Measurements from ENCODE around the gene SNTG2.

SNTG2 gene

DNA sequence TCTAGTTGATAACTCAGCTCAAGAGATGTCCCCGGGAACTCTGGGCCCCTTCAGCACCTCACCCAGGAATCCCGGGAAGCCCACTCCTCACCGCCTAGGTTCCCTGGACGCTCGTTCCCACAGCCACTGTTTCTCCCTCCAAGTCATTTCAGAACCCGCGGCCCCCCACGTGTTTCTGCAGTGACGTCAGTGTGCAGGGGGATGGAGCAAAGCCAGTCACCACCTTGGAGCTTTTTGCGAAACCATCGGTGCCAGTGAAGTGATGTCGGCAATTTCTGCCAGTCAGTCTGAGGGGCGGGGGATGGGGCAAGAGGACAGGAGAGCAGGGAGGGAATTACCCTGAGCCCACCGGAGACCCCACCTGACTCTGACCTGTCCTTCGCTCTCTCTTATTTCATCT is 119.2 kb downstream of the SNTG2 start:
- DNase-seq (ENCODE audit: insufficient read length) (no peak), FAIRE-seq (no peak)
- TF ChIP-seq TAF1 (IDR thresholded peaks at IDR 0.05; ENCODE audit: borderline replicate concordance, low read depth, low read length) = no peak

DNA sequence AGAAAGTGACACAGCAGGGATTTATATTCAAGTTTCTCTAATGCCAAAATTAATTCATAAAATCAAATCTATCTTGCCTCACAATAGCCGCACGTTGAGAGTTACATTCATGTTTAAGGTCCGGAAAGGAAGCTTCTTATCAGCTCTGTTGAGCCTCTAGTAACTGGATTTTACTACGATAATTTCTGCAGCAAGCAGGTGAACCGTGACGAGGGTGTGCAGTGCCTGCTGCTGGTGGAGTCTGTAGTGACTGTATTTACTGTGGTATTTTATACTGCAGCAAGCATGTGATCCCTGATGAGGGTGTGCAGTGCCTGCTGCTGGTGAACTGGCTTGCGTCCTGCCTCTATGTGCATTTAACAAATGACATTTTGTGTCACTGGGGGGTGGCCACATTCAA is 120.0 kb downstream of the SNTG2 start:
- FAIRE-seq (no peak), DNase-seq (ENCODE audit: insufficient read length) (no peak)
- no peak for TF ChIP-seq POLR2A (IDR thresholded peaks at IDR 0.05; ENCODE audit: low read depth, low read length)
- TF ChIP-seq TAF1 (IDR thresholded peaks at IDR 0.05; ENCODE audit: borderline replicate concordance, low read depth, low read length) = no peak
- TF ChIP-seq POLR2AphosphoS5 (IDR thresholded peaks at IDR 0.05; ENCODE audit: low read depth, low read length) = no peak

DNA sequence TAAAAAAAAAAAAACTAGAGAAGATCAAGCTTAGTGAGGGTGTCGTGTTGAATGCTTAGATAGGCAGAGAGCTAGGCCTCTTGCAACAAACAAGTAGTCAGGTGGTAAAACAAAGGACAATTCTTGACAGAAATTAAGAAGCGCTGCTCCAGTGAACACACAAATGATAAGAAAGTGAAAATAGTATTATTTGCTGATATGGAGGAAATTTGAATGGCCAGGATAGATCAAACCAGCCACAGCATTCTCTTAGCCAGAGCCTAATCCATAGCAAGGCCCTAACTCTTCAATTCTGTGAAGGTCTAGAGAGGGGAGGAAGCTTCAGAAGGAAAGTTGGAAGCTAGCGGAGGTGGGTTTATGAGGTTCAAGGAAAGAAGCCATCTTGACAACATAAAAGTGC is 121.0 kb downstream of the SNTG2 start:
- no peak for DNase-seq (ENCODE audit: insufficient read length)
- FAIRE-seq = no peak
- TF ChIP-seq POLR2A (IDR thresholded peaks at IDR 0.05; ENCODE audit: low read depth, low read length) = no peak
- TF ChIP-seq TAF1 (IDR thresholded peaks at IDR 0.05; ENCODE audit: borderline replicate concordance, low read depth, low read length) = no peak
- TF ChIP-seq POLR2AphosphoS5 (IDR thresholded peaks at IDR 0.05; ENCODE audit: low read depth, low read length) = no peak

DNA sequence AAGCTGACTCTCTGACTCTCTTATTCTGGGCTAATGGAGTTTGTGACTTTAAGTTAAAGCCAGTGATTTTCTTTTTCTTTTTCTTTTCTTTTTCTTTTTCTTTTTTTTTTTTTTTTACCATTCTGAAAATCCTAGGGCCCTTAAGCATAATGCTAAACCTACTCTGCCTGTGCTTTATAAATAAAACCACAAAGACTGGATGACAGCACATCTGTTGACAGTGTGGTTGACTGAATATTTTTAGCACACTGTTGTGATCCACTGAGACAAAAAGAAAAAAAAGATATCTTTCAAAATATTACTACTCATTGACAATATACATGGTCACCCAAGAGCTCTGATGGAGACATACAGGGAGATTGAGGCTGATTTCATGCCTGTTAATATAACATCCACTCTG is 121.6 kb downstream of the SNTG2 start:
- DNase-seq (ENCODE audit: insufficient read length) (no peak), FAIRE-seq (no peak)
- TF ChIP-seq TAF1 (IDR thresholded peaks at IDR 0.05; ENCODE audit: borderline replicate concordance, low read depth, low read length) = no peak
- TF ChIP-seq POLR2AphosphoS5 (IDR thresholded peaks at IDR 0.05; ENCODE audit: low read depth, low read length) = no peak
- TF ChIP-seq POLR2A (IDR thresholded peaks at IDR 0.05; ENCODE audit: low read depth, low read length) = no peak

DNA sequence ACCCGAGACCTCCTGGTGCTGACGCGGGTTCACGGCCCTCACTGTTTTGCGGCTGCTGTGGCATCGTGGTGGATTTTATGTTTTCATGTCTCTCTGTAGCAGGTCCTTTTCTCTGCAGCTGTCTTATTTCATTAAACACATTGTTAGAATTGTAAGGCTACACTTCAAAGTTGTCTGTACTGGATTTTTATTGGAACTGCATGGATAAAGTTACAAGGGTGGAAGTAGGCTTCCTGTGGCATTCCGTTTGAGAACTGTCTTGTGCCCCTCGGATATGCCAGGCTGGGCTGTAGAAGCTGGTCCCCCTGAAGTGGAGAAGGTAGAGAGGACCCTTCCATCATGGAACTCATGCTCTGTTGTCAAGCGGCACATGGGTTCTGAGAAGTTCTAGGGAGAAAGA is 127.3 kb downstream of the SNTG2 start:
- no peak for DNase-seq (ENCODE audit: insufficient read length)
- no peak for FAIRE-seq
- no peak for TF ChIP-seq POLR2A (IDR thresholded peaks at IDR 0.05; ENCODE audit: low read depth, low read length)
- no peak for TF ChIP-seq POLR2AphosphoS5 (IDR thresholded peaks at IDR 0.05; ENCODE audit: low read depth, low read length)
- no peak for TF ChIP-seq TAF1 (IDR thresholded peaks at IDR 0.05; ENCODE audit: borderline replicate concordance, low read depth, low read length)

GRCh38 chr2:1078326-1078725 is 127.7 kb downstream of the SNTG2 start:
- FAIRE-seq (no peak), DNase-seq (ENCODE audit: insufficient read length) (no peak)
- TF ChIP-seq POLR2A (IDR thresholded peaks at IDR 0.05; ENCODE audit: low read depth, low read length) = no peak
- TF ChIP-seq POLR2AphosphoS5 (IDR thresholded peaks at IDR 0.05; ENCODE audit: low read depth, low read length) = no peak
- no peak for TF ChIP-seq TAF1 (IDR thresholded peaks at IDR 0.05; ENCODE audit: borderline replicate concordance, low read depth, low read length)

DNA sequence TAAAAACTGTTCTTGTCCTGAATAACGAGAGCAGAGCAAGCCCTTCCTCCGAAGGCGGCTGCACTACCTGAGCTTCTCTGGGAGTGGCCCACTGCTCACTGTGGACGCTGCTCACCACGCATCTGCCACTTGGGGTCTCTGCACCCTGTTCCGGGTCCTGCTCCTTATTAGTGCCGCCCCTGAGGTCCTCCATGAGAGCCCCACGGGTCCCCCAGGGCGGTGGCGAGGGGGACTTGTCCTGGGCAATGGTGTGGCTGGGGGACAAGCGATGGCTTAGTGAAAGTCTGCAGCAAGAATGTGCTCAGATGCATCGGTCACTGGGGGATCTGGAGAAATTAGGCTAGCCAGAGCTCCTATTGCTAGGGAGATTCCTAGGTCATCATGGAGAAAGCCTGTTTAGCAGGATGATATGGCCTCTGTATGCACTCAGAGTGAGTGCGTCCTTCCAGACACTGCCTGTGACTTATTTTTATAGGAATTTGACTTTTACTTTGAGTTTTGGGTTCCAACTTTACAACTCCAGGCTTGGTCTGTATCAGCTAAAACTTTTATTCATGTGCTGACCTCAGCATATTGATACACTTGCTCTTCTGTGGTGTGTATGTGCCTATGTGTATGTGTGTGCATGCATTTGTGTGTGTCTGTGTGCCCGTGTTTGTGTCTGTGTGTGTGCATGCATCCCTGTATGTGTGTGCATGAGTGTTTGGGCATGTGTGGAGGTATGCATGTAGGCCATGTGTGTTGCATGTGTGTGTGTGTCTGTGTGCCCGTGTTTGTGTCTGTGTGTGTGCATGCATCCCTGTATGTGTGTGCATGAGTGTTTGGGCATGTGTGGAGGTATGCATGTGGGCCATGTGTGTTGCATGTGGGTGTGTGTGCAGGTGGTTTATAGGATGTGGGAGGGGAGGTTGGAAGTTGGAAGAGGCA is 129.5 kb downstream of the SNTG2 start:
- TF ChIP-seq TAF1 (IDR thresholded peaks at IDR 0.05; ENCODE audit: borderline replicate concordance, low read depth, low read length) (no peak), POLR2A (IDR thresholded peaks at IDR 0.05; ENCODE audit: low read depth, low read length) (no peak), POLR2AphosphoS5 (IDR thresholded peaks at IDR 0.05; ENCODE audit: low read depth, low read length) (no peak)
- DNase-seq (ENCODE audit: insufficient read length) = no peak
- FAIRE-seq = no peak

- TF ChIP-seq POLR2AphosphoS5 (IDR thresholded peaks at IDR 0.05; ENCODE audit: low read depth, low read length) (no peak), POLR2A (IDR thresholded peaks at IDR 0.05; ENCODE audit: low read depth, low read length) (no peak), TAF1 (IDR thresholded peaks at IDR 0.05; ENCODE audit: borderline replicate concordance, low read depth, low read length) (no peak)
- DNase-seq (ENCODE audit: insufficient read length) (no peak), FAIRE-seq (no peak)
Observed at GRCh38 chr2:1081451-1082225, 131.0 kb downstream of the SNTG2 start.

- no peak for FAIRE-seq
- DNase-seq (ENCODE audit: insufficient read length) = no peak
Observed at GRCh38 chr2:1082456-1083205, 132.0 kb downstream of the SNTG2 start.

DNA sequence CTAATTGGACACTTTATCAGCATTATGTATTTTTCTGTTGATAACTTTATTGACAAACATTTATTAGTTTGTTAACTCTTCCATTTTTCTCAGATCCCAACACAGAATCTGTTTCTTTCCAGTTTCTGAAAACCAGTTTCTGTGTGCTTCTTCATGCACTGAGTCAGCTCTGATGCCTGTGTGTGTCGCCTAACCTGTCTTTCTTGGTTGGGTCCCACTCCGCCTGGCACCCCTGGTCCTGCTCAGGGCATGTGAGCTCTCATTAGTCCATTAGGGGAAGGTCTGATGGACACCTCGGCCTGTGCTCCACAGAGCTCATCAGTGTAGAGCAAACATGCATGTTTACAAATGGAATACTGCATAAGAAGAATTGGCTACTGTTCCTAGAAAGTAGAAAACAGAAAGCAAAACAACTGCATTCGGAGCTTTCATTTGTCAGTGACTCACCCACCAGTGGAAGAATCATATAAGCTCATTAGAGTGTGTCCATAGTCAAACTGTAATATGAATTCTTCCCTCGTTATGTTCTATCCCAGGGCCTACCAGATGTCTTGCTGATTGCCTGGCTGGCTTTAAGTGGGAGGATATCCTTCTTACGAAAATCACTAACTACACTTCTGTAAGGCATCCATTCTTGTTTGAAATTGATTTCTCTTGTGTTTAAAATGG is 137.7 kb downstream of the SNTG2 start:
- no peak for TF ChIP-seq POLR2AphosphoS5 (IDR thresholded peaks at IDR 0.05; ENCODE audit: low read depth, low read length)
- DNase-seq (ENCODE audit: insufficient read length) (no peak), FAIRE-seq (no peak)

More at GRCh38 chr2:1082456-1083205, 132.0 kb downstream of the SNTG2 start:
- TF ChIP-seq TAF1 (IDR thresholded peaks at IDR 0.05; ENCODE audit: borderline replicate concordance, low read depth, low read length) = no peak
- TF ChIP-seq POLR2A (IDR thresholded peaks at IDR 0.05; ENCODE audit: low read depth, low read length) = no peak
- TF ChIP-seq POLR2AphosphoS5 (IDR thresholded peaks at IDR 0.05; ENCODE audit: low read depth, low read length) = no peak

GRCh38 chr2:1088940-1089339 is 138.3 kb downstream of the SNTG2 start:
- no peak for DNase-seq (ENCODE audit: insufficient read length)
- no peak for TF ChIP-seq POLR2AphosphoS5 (IDR thresholded peaks at IDR 0.05; ENCODE audit: low read depth, low read length)
- no peak for TF ChIP-seq POLR2A (IDR thresholded peaks at IDR 0.05; ENCODE audit: low read depth, low read length)
- TF ChIP-seq TAF1 (IDR thresholded peaks at IDR 0.05; ENCODE audit: borderline replicate concordance, low read depth, low read length) = no peak
- no peak for FAIRE-seq
